ENCODE measurements around the gene TAS2R41. TPM values are rescaled to one million over a fixed set of nuclear protein-coding genes. Genes with fewer than 3 reads are reported as not detected.

TAS2R41 gene
- polyA plus RNA-seq, 6 donors from 2014 or later: not detected

- no peak overlapping the region for H3K4me3 Mint-ChIP-seq
- H3K36me3 Mint-ChIP-seq: no peaks in the 10 kb centered on the region
- H3K9me3 Mint-ChIP-seq: peaks cover 0 to 1% (median 0%) of the 10 kb centered on the region in 7 donors
- DNase-seq (no peak), ATAC-seq (ENCODE audit: low read depth in 2 of 2) (no peak)
- no peaks in the 10 kb centered on the region for H3K4me1 Mint-ChIP-seq
- no peak overlapping the region for H3K27ac Mint-ChIP-seq
- no peaks in the 10 kb centered on the region for H3K27me3 Mint-ChIP-seq
These were observed 26.7 kb downstream of the TAS2R41 start for GRCh38 chr7:143504215-143504936.

- Mint-ChIP-seq H3K36me3 (no peaks in the 10 kb centered on the region), H3K27me3 (peaks cover 0 to 3% (median 0%) of the 10 kb centered on the region in 3 donors)
- ATAC-seq (ENCODE audit: low read depth in 2 of 2): no peak
These were observed 27.2 kb downstream of the TAS2R41 start for GRCh38 chr7:143504937-143505297.

DNA sequence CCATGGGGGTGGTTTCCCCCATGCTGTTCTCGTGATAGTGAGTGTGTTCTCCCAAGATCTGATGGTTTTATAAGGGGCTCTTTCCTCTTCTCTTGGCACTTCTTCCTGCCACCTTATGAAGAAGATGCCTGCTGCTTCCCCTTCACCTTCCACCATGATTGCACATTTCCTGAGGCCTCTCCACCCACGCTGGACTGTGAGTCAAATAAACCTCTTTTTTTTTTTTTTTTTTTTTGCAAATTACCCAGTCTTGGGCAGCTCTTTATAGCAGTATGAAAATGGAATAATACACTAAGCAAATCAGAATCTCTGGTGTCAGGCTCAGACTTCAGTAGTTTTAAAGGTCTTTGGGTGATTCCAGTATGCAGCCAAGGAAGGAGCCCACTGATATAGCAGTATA is 28.2 kb downstream of the TAS2R41 start:
- H3K27me3 Mint-ChIP-seq: peaks cover 0 to 5% (median 0%) of the 10 kb centered on the region in 3 donors
- H3K4me3 Mint-ChIP-seq: no peak overlapping the region
- DNase-seq: no peak
- H3K4me1 Mint-ChIP-seq: no peaks in the 10 kb centered on the region
- H3K9me3 Mint-ChIP-seq: peaks cover 0 to 1% (median 0%) of the 10 kb centered on the region in 7 donors
- H3K27ac Mint-ChIP-seq: peak overlapping the region in 1 of 6 donors; percentile 22
- ATAC-seq (ENCODE audit: low read depth in 2 of 2): no peak
- no peaks in the 10 kb centered on the region for H3K36me3 Mint-ChIP-seq

More at GRCh38 chr7:143504937-143505297, 27.2 kb downstream of the TAS2R41 start:
- Mint-ChIP-seq H3K27ac (no peak overlapping the region), H3K4me3 (no peak overlapping the region), H3K9me3 (peaks cover 0 to 1% (median 0%) of the 10 kb centered on the region in 7 donors), H3K4me1 (no peaks in the 10 kb centered on the region)
- DNase-seq: no peak

GRCh38 chr7:143507094-143507518 is 29.4 kb downstream of the TAS2R41 start:
- Mint-ChIP-seq H3K36me3 (no peaks in the 10 kb centered on the region), H3K4me3 (no peak overlapping the region), H3K27me3 (peaks cover 0 to 5% (median 0%) of the 10 kb centered on the region in 3 donors), H3K9me3 (peaks cover 0 to 1% (median 0%) of the 10 kb centered on the region in 7 donors), H3K4me1 (no peaks in the 10 kb centered on the region), H3K27ac (no peak overlapping the region)
- ATAC-seq (ENCODE audit: low read depth in 2 of 2) (no peak), DNase-seq (no peak)

DNA sequence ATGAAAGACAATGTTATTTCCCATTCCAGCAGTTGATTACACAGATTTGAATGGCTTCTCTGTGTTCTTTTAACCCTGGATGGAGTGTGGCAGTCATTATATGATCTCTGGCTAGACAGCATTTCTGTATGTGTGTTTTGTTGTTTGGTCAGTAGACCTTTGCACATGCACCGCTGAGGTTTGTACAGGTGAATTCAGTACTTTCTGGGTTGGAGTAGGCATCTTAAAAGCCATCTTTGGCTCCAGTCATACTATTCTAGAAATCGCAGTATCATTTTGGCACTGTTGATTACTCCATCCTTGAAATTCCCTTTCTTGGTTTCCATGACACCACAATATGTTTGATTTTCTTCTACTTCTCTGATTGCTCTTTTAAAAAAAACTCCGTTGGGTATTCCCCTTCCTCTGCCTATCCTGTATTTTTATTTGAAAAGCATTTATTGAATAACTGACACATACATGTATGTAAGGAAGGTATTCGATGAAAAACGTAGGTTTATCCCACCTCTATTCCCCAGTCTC is 29.9 kb downstream of the TAS2R41 start:
- Mint-ChIP-seq H3K27me3 (peaks cover 0 to 5% (median 0%) of the 10 kb centered on the region in 3 donors), H3K27ac (no peak overlapping the region), H3K36me3 (no peaks in the 10 kb centered on the region), H3K4me3 (no peak overlapping the region), H3K4me1 (no peaks in the 10 kb centered on the region), H3K9me3 (peaks cover 0 to 1% (median 0%) of the 10 kb centered on the region in 7 donors)
- no peak for DNase-seq
- ATAC-seq (ENCODE audit: low read depth in 2 of 2): no peak

DNA sequence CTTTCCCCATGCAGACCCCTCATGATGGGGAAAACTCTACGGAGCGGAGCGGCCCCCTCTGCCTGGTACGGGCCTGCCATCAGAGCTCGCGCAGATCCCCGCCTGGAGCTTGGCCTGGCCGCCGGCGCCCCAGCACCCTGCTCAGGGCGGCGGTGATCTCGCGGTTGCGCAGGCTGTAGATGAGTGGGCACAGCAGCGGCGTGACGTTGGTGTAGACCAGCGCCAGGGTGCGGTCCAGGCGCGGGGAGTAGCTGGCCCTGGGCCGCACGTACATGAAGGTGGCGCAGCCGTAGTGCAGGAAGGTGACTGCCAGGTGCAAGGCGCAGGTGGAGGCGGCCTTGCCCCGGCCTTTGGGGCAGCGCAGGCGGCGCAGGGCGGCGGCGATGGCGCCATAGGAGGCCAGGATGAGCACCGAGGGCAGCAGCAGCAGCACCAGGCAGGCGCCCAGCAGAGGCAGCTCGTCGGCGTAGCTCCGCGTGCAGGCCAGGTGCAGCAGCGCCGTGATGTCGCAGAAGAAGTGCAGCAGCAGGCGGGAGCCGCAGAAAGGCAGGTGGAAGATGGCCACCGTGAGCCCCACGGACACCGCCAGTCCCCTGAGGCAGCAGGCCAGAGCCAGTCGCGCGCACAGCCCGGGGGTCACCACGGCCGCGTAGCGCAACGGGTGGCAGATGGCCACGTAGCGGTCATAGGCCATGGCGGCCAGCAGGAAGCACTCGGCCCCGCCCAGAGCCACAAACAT is 33.4 kb downstream of the TAS2R41 start:
- H3K27ac Mint-ChIP-seq: no peak overlapping the region
- DNase-seq (no peak), ATAC-seq (ENCODE audit: low read depth in 2 of 2) (no peak)
- H3K36me3 Mint-ChIP-seq: no peaks in the 10 kb centered on the region
- H3K4me1 Mint-ChIP-seq: no peaks in the 10 kb centered on the region
- peaks cover 0 to 1% (median 0%) of the 10 kb centered on the region in 7 donors for H3K9me3 Mint-ChIP-seq
- H3K27me3 Mint-ChIP-seq: peaks cover 5 to 9% (median 5%) of the 10 kb centered on the region in 3 donors
- H3K4me3 Mint-ChIP-seq: no peak overlapping the region

DNA sequence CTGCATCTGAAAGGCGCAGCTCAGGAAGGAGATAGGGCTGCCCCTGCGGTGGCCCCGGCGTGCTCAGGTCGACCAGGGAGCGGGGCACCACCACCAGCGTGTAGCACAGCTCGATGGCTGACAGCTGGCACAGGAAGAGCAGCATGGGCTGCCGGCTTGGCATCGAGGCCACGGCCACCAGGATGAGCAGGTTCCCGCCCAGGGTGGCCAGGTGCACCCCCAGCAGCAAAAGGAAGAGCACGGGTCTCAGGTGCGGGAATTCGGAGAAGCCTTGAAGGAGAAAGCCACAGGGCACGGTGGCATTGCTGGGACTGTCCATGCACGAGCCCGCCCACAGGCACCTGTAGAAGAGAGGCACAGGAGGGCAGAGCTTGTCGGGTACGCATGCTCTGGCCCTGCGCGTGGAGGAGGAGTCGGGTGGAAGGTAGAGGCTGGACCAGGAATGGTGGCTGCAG is 33.9 kb downstream of the TAS2R41 start:
- H3K27ac Mint-ChIP-seq: no peak overlapping the region
- DNase-seq (no peak), ATAC-seq (ENCODE audit: low read depth in 2 of 2) (no peak)
- peaks cover 0 to 1% (median 0%) of the 10 kb centered on the region in 7 donors for H3K9me3 Mint-ChIP-seq
- no peaks in the 10 kb centered on the region for H3K4me1 Mint-ChIP-seq
- H3K36me3 Mint-ChIP-seq: no peaks in the 10 kb centered on the region
- H3K4me3 Mint-ChIP-seq: no peak overlapping the region
- H3K27me3 Mint-ChIP-seq: peaks cover 5 to 9% (median 5%) of the 10 kb centered on the region in 3 donors

DNA sequence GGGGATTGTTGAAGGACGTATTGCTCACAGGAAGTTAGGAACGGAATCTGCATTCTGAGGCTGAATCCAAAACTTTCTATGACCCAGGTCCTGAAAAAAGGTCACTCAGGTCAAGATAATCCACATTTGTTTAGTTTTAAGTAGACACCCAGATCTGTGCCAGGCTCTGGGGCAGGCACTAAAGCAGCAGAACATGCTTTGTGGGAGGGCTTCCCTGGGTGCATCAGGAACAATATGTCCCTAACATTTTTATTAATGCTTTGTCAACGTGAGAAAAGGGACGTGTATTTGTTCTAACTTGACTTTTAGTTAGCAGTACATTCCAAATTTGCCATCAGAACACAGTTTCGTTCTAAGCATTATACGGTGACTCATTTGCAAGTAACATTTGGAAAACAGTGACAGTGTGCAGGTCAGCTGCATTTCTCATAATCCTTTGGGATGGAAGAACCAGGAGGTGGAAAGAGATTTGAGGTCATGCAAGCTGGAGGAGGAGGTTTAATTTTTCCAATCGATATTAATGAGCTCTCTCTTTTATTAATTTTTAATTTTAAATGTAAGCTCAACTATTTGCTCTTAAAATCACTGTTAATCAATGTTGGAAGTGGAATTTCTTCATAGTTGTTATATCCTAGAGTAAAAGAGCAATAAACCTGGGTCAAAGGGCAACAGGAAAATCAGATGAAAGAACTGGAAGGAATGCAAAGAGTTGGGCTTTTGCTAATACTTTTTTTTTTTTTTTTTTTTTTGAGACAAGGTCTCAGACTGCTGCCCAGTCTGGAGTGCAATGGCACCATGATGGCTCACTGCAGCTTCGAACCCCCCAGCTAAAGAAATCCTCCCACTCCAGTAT is 35.0 kb downstream of the TAS2R41 start:
- ATAC-seq (ENCODE audit: low read depth in 2 of 2) (no peak), DNase-seq (no peak)
- peaks cover 5 to 9% (median 5%) of the 10 kb centered on the region in 3 donors for H3K27me3 Mint-ChIP-seq
- no peaks in the 10 kb centered on the region for H3K4me1 Mint-ChIP-seq
- H3K27ac Mint-ChIP-seq: no peak overlapping the region
- no peaks in the 10 kb centered on the region for H3K9me3 Mint-ChIP-seq
- H3K36me3 Mint-ChIP-seq: no peaks in the 10 kb centered on the region
- no peak overlapping the region for H3K4me3 Mint-ChIP-seq

DNA sequence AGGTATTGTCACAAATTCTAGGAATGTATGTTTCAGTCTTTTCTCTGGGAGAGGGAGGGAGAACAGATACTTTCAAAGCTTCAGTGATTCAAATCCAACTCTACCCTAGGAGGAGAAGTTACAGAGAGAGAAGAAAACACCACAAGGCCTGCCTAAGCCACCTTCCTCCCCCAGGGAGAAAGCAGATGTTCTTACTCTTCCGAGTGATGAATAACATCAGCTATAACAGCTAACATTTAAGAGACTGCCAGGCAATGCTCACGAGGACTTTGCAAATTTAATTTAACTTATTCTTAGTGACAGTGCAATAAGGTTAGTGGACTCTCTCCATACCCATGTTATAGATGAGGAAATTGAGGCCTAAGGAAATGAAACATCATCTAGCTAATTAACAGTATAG is 36.8 kb downstream of the TAS2R41 start:
- Mint-ChIP-seq H3K4me3 (no peak overlapping the region), H3K4me1 (no peaks in the 10 kb centered on the region), H3K27me3 (peaks cover 5 to 13% (median 5%) of the 10 kb centered on the region in 3 donors), H3K9me3 (no peaks in the 10 kb centered on the region), H3K27ac (no peak overlapping the region), H3K36me3 (no peaks in the 10 kb centered on the region)
- DNase-seq (no peak), ATAC-seq (ENCODE audit: low read depth in 2 of 2) (no peak)

GRCh38 chr7:143514995-143515735 is 37.5 kb downstream of the TAS2R41 start:
- no peaks in the 10 kb centered on the region for H3K36me3 Mint-ChIP-seq
- ATAC-seq (ENCODE audit: low read depth in 2 of 2) (no peak), DNase-seq (no peak)
- no peak overlapping the region for H3K4me3 Mint-ChIP-seq
- H3K27me3 Mint-ChIP-seq: peaks cover 0 to 17% (median 7%) of the 10 kb centered on the region in 3 donors
- no peaks in the 10 kb centered on the region for H3K9me3 Mint-ChIP-seq
- no peaks in the 10 kb centered on the region for H3K4me1 Mint-ChIP-seq
- no peak overlapping the region for H3K27ac Mint-ChIP-seq

- no peaks in the 10 kb centered on the region for H3K9me3 Mint-ChIP-seq
- no peak overlapping the region for H3K4me3 Mint-ChIP-seq
- no peak for DNase-seq
- H3K36me3 Mint-ChIP-seq: no peaks in the 10 kb centered on the region
- peaks cover 0 to 28% (median 17%) of the 10 kb centered on the region in 3 donors for H3K27me3 Mint-ChIP-seq
- no peak overlapping the region for H3K27ac Mint-ChIP-seq
- ATAC-seq (ENCODE audit: low read depth in 2 of 2): no peak
- H3K4me1 Mint-ChIP-seq: no peaks in the 10 kb centered on the region
These were observed 39.3 kb downstream of the TAS2R41 start for GRCh38 chr7:143516981-143517380.

GRCh38 chr7:143518521-143518920 is 40.8 kb downstream of the TAS2R41 start:
- H3K4me1 Mint-ChIP-seq: no peaks in the 10 kb centered on the region
- ATAC-seq (ENCODE audit: low read depth in 2 of 2) (no peak), DNase-seq (no peak)
- no peaks in the 10 kb centered on the region for H3K36me3 Mint-ChIP-seq
- no peak overlapping the region for H3K4me3 Mint-ChIP-seq
- H3K27me3 Mint-ChIP-seq: peaks cover 0 to 25% (median 17%) of the 10 kb centered on the region in 3 donors
- H3K9me3 Mint-ChIP-seq: no peaks in the 10 kb centered on the region
- no peak overlapping the region for H3K27ac Mint-ChIP-seq

All from naive B cell (primary cell).